Fibroblast of gingiva (primary cell): ENCODE results near the gene C1orf50.

Experiments used
- DNase-seq: peaks from one replicate; pipeline ENCODE4 v3.0.0-alpha.2; 2011; ENCODE audit warnings: low read depth

The C1orf50 gene

GRCh38 chr1:42759114-42759513, 7.9 kb upstream of the C1orf50 start:
- no peak for DNase-seq

DNA sequence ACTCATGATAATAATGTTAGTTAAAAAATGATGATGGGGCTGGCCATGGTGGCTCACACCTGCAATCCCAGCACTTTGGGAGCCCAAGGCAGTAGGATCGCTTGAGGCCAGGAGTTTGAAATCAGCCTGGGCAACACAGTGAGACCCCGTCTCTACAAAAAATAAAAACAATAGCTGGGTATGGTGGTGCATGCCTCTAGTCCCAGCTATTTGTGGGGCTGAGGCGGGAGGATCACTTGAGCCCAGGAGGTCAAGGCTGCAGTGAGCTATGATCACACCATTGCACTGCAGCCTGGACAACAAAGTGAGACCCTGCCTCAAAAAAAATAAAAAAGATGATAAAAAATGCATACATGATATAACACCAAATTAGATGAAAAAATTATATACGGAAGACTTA, 5.5 kb upstream of the C1orf50 start:
- no peak for DNase-seq

- DNase-seq: no peak
Observed at GRCh38 chr1:42762269-42762668, 4.8 kb upstream of the C1orf50 start.

GRCh38 chr1:42765269-42765668, 1.8 kb upstream of the C1orf50 start:
- peak; percentile 21 for DNase-seq

GRCh38 chr1:42765832-42766740, 963 bp upstream of the C1orf50 start:
- DNase-seq: peak; percentile 76

GRCh38 chr1:42767510-42768000, 506 bp downstream of the C1orf50 start:
- no peak for DNase-seq

GRCh38 chr1:42768172-42768571, 1.1 kb downstream of the C1orf50 start:
- DNase-seq: no peak

DNA sequence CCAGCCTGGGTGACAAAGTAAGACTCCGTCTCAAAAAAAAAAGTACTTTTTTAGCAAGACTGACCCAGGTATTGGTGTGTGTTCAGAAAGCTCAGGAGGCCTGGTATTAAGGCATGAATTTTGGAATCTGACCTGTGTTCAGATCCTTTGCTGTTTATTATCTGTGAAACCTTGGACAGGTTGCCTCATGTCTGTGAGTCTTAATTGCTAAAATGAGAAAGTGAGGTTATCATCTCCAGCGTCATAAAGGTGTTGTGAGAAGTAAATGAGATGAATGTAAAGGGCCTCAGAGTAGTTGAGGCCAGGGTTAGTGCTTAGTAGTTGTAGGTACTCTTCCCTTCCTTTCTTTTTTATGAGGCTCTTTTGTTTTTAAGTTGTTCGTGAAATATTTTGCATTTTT, 2.8 kb downstream of the C1orf50 start:
- DNase-seq: no peak

GRCh38 chr1:42773420-42773819, 6.4 kb downstream of the C1orf50 start:
- no peak for DNase-seq

DNA sequence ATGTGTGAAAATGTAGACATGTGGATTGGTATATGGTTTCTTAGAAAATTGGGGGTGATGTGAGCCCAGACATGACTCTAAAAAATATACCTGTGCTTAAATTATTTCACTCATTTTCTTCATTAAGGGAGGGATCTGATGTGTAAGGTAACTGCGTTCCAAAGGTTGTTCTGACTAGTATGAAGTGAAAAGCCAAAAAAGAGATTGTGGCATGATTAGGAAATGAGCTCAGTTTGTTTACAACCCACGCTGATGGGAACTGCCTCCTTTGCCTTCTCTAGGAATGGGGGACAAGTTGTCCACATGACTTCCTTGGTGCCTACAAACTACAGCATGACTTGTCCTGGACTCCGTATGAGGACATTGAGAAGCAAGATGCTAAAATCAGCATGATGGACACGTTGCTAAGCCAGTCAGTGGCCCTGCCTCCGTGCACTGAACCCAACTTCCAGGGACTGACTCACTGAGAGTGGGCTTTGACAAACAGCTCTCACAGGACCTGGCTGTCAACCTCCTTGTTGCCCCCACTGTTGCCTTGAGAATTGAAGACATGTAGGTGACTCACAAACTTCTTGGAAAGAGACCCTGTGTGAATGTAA, 8.0 kb downstream of the C1orf50 start:
- no peak for DNase-seq

- DNase-seq: no peak
Observed at GRCh38 chr1:42776502-42776901, 9.5 kb downstream of the C1orf50 start.

- peak; percentile 25 for DNase-seq
Observed at GRCh38 chr1:42777852-42778251, 10.8 kb downstream of the C1orf50 start.

- DNase-seq: no peak
Observed at GRCh38 chr1:42779725-42780124, 12.7 kb downstream of the C1orf50 start.

DNA sequence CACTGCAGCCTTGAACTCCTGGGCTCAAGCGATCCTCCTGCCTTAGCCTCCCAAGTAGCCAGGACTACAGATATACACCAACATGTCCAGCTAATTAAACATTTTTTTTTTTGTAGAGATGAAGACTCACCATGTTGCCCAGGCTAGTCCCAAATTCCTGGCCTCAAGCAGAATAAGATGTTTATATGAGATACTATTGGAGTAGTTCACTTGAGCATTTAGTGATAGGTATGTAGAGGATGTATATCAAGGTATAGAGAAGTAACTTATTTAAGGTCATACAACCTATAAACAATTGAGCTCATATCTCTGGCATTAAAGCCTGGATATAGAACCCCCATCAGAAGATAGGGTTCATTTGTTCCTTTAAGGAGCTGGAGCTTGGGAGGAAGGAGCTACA, 13.1 kb downstream of the C1orf50 start:
- no peak for DNase-seq

DNA sequence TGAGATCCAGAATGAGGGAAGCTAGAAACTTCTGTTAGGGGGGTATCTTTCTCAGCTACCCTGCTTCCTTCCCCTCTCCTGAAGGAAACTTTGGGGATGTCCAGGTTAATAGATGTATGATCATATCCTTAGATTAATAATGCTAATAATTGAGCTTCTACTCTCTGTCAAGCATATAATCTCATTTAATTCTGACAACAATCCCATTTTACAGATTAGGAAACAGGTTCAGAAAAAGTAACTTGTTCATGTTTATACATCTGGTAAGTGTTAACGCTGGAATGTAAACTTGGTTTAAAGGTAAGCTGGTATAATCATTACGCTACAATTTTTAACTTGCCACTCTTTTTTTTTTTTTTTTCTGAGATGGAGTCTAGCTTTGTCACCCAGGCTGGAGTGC, 16.0 kb downstream of the C1orf50 start:
- no peak for DNase-seq

DNA sequence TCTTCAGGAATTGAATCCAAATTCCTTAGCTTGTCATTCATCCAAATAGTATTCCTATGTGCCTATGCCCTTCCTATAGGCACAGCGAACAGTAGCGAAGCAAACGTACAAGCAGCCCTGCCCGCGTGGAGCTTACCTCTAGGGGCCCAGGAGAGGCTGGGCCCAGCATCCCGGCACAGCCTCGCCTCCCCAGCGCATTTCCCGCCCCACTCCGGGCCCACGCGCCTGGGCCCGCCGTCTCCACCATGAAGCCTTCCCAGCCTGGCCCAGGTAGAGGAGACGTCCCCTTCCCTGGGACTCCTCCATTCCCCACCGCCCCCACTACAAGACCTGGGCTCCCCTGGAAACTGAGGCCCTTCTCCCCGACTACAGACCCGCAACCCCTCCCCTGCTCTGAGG, 17.5 kb downstream of the C1orf50 start:
- DNase-seq: no peak

DNA sequence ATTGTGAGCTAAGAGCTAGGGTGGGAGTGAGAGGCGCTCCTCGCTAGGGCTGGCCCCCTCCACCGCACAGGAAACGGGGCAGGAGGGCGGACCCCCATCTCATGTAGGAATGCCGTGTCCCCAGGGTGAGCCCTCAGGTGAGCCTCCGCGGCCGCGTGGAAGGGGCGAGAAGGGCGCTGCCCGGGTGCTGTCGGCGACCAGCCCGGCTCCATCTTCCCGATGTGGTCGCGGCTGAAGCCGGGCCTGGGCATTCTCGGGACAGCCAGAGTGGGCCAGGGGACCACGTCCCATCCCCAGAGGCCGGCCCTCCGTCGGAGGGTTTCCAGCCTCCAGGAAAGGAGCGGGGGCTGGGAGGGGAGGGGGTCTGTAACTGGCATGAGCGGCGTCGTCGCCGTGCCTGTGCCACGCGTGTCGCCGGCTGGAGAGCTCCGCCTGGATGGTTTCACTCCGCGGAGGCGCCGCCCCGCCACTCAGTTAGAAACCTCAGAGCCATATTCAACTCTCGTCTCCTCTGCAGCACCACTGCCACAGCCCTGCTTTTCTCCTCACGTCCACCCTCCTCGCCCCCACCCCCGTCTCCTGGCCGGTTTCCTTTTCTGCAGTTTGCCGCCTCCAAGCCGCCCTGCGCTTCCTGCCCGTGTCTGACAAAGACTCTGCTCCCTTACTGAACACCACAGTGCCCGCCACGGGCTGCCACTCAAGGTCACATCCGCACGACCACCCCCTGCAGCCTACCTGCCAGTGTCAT, 18.1 kb downstream of the C1orf50 start, which contains the start of gene TMEM269:
Gene TMEM269 (plus strand): TSS at position 46 of the 748 bp plus-strand sequence. CDS start 4,903 bp downstream, outside the sequence.
- no peak for DNase-seq

GRCh38 chr1:42786097-42786496, 19.0 kb downstream of the C1orf50 start:
- DNase-seq: no peak

GRCh38 chr1:42788021-42788420, 21.0 kb downstream of the C1orf50 start:
- no peak for DNase-seq

DNA sequence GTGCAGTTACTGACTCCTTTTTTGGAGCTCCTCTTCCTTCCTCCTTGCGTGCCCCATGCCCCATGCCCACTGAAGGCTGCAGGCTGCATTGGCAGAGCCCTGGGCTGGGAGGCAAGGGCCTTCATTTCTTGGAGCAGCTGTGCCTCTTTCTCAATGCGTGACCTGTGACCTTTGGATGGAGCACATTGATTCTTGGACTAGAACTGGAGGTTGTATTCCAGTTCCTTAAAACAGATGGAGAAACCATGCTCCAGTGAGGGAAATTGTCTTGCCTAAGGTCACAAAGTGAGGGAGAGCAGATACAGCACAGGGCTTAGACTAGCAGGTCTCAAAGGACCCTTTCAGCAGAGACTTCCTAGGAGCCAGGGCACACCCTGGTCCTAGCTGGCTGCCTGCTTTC, 26.8 kb downstream of the C1orf50 start:
- DNase-seq: peak; percentile 78

DNA sequence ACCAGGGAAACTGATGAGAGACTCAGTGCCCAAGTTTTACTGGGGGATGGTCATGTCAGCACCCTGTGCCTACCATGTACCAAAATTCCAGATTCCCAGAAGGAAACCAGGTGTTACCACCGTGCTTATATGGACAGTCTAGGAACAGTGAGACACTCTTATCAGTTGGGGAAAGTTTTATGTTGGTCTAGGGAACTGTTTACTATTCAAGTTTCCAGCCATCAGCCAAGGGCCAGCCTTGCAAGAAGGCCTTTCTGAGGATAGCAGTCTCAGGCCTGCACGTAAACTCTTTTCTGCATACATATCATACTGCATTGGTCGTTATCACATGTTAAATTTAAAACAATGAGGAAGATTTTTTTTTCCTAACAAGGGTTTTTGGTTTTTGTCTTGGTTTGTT, 30.4 kb downstream of the C1orf50 start:
- DNase-seq: no peak

DNA sequence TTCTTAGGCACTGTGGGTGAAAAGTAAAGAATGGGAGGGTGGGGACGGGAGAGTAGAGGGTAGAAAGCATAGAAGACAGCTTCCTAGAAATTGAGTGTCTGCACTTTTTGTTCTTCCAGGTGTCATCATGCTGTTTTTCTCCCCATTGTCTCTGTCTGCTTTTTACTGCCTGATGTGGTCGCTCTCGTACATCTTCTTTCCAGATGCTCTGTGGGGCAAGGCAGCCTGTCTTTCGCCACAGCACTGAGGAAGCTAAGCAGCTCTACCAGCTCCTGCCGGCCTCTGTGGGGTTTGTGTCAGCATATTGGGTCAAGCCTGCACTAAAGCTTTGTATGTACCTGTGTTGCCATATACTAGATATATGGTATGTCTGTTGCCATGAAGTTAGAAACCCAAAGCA, 30.9 kb downstream of the C1orf50 start:
- no peak for DNase-seq
